Measurements from ENCODE around the gene ATG13. TPM values are rescaled to one million over a fixed set of nuclear protein-coding genes. Genes with fewer than 3 reads are reported as not detected.

Gene ATG13
- total and polyA plus RNA-seq, 2 of the 4 experiments (the other 2 are of a cell fraction) = 43.0 to 49.7 TPM

- in situ Hi-C loops (cut with MboI; ENCODE audit: low sequenced_read_pairs) (no loop called here), dilution Hi-C loops (cut with HindIII; ENCODE audit: low sequenced_read_pairs, unreplicated experiment) (no loop called here), intact Hi-C loops (cut with micrococcal nuclease) (no loop called here)
- Histone ChIP-seq H3K18ac (ENCODE audit: low read depth, low read length) (peak overlapping the region; percentile 14; the same call in 1 of the 2 replicates), H3K9ac (ENCODE audit: low read depth, low read length) (no peak overlapping the region), H3K4ac (ENCODE audit: low read depth, low read length) (peak overlapping the region; percentile 26; the same call in 1 of the 2 replicates), H2AFZ (replicated peaks; ENCODE audit: low read length, poor library complexity) (peak overlapping the region; percentile 36), H4K20me1 (ENCODE audit: insufficient read depth, low read length) (peaks cover 19% of the 10 kb centered on the region), H4K8ac (ENCODE audit: low read depth in 2 of 2, low read length in 2 of 2) (peak overlapping the region; percentile 71 to 89), H3K14ac (replicated peaks; ENCODE audit: low read depth, low read length) (peak overlapping the region; percentile 81), H2AK9ac (replicated peaks; ENCODE audit: low read depth, low read length, poor library complexity) (no peak overlapping the region), H3K27me3 (ENCODE audit: control insufficient read depth, insufficient read depth, low read length) (no peaks in the 10 kb centered on the region), H2BK15ac (ENCODE audit: low read depth, low read length) (no peak overlapping the region), H2BK5ac (ENCODE audit: low read depth, low read length, poor library complexity, severe bottlenecking) (peak overlapping the region; percentile 39), H3K27ac (ENCODE audit: insufficient read depth, low read length) (no peak overlapping the region), H3K36me3 (ENCODE audit: control insufficient read depth, insufficient read depth, low read length) (no peaks in the 10 kb centered on the region), H3K9me3 (ENCODE audit: control insufficient read depth, insufficient read depth, low read length) (no peaks in the 10 kb centered on the region), H4K5ac (ENCODE audit: low read depth, low read length) (peak overlapping the region; percentile 83), H3K79me1 (ENCODE audit: low read depth in 1 of 2, low read length in 2 of 2) (peaks cover 4 to 27% of the 10 kb centered on the region in 2 experiments; a peak in 3 of 4 replicates), H3K4me1 (ENCODE audit: control insufficient read depth, insufficient read depth, low read length) (peaks cover 4% of the 10 kb centered on the region; the same call in 1 of the 2 replicates), H2BK20ac (ENCODE audit: low read depth, low read length) (no peak overlapping the region), H3K23ac (ENCODE audit: low read depth, low read length) (peak overlapping the region; percentile 10; the same call in 1 of the 2 replicates), H3K4me3 (ENCODE audit: insufficient read depth, low read depth, low read length) (peak overlapping the region; percentile 76; the same call in 1 of the 2 replicates), H2AK5ac (ENCODE audit: low read depth, low read length) (no peak overlapping the region), H3K9me1 (ENCODE audit: insufficient read depth, low read length) (no peaks in the 10 kb centered on the region), H2BK120ac (ENCODE audit: low read depth, low read length) (peak overlapping the region; percentile 4; the same call in 1 of the 2 replicates), H4K91ac (ENCODE audit: insufficient read depth, low read depth, low read length) (peak overlapping the region; percentile 22; the same call in 1 of the 2 replicates), H3K4me2 (ENCODE audit: low read depth, low read length) (peak overlapping the region; percentile 43; the same call in 1 of the 2 replicates), H3K56ac (ENCODE audit: extremely low read depth, insufficient read depth, low read length) (0 out of 2 replicates have a peak overlapping the region, but pooled peaks have one; percentile 2)
- DNase-seq (no peak), ATAC-seq (ENCODE audit: low read depth) (no peak)
- BruUV-seq (replicated peaks) = no TSS peak
- POLR2A ChIA-PET (ENCODE audit: unreplicated experiment) = no interaction called here
- no peak for TF ChIP-seq POLR2A (IDR thresholded peaks at IDR 0.05; ENCODE audit: low read depth, low read length)
- TF ChIP-seq MXI1 (IDR thresholded peaks at IDR 0.05; ENCODE audit: borderline replicate concordance, low read depth, low read length) = no peak
- TF ChIP-seq FOS (IDR thresholded peaks at IDR 0.05; ENCODE audit: low read depth, low read length) = no peak
- TF ChIP-seq, protein P1, sequence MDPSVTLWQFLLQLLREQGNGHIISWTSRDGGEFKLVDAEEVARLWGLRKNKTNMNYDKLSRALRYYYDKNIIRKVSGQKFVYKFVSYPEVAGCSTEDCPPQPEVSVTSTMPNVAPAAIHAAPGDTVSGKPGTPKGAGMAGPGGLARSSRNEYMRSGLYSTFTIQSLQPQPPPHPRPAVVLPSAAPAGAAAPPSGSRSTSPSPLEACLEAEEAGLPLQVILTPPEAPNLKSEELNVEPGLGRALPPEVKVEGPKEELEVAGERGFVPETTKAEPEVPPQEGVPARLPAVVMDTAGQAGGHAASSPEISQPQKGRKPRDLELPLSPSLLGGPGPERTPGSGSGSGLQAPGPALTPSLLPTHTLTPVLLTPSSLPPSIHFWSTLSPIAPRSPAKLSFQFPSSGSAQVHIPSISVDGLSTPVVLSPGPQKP (IDR thresholded peaks at IDR 0.05; ENCODE audit: borderline replicate concordance, low read depth, low read length) = no peak
- no peak for TF ChIP-seq RCOR1 (IDR thresholded peaks at IDR 0.05; ENCODE audit: insufficient replicate concordance, low read length)
- TF ChIP-seq BHLHE40 (IDR thresholded peaks at IDR 0.05; ENCODE audit: low read depth, low read length) = no peak
- TF ChIP-seq NFE2L2 (IDR thresholded peaks at IDR 0.05; ENCODE audit: low read depth, low read length) = no peak
- TF ChIP-seq MAFK (IDR thresholded peaks at IDR 0.05; ENCODE audit: low read depth, low read length) = no peak
- TF ChIP-seq CHD1 (IDR thresholded peaks at IDR 0.05; ENCODE audit: low read depth, low read length) = no peak
- no peak for TF ChIP-seq CEBPB (IDR thresholded peaks at IDR 0.05; ENCODE audit: low read depth, low read length)
- TF ChIP-seq CTCF (conservative IDR thresholded peaks at IDR 0.05; ENCODE audit: low read depth, low read length) = no peak
- no peak for TF ChIP-seq MAZ (IDR thresholded peaks at IDR 0.05; ENCODE audit: borderline replicate concordance, low read depth, low read length)
- no peak for TF ChIP-seq RAD21 (IDR thresholded peaks at IDR 0.05; ENCODE audit: low read length)
- TF ChIP-seq RFX5 (IDR thresholded peaks at IDR 0.05; ENCODE audit: low read depth, low read length) = no peak
- TF ChIP-seq, protein P2, sequence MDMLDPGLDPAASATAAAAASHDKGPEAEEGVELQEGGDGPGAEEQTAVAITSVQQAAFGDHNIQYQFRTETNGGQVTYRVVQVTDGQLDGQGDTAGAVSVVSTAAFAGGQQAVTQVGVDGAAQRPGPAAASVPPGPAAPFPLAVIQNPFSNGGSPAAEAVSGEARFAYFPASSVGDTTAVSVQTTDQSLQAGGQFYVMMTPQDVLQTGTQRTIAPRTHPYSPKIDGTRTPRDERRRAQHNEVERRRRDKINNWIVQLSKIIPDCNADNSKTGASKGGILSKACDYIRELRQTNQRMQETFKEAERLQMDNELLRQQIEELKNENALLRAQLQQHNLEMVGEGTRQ (IDR thresholded peaks at IDR 0.05; ENCODE audit: low read depth, low read length) = no peak
- WGBS, 2 experiments (ENCODE audit: extremely low coverage in 2 of 2, insufficient read length in 1 of 2) = 27% methylated on average over 3 of the region's 3 CpGs; no CpG with 5 or more reads in 1 of the 2 experiments
- CTCF ChIA-PET = interaction anchor here (0.6 kb wide), 1 partner anchor 30 kb away, joined by 7 read pairs; no protein-coding TSS in a partner anchor
Measured at GRCh38 chr11:46594374-46594700, 23.0 kb upstream of the ATG13 start.

Measured in IMR-90 (cell line).